ENCODE data around the gene MLN. TPM values are rescaled to one million over a fixed set of nuclear protein-coding genes. Genes with fewer than 3 reads are reported as not detected.

The MLN gene
- total and polyA plus RNA-seq, 2 experiments from 2014 or later = not detected

GRCh38 chr6:33790379-33790778, 13.4 kb downstream of the MLN start:
- Histone ChIP-seq H3K36me3 (ENCODE audit: insufficient read depth) (no peaks in the 10 kb centered on the region), H3K27me3 (ENCODE audit: insufficient read depth) (no peaks in the 10 kb centered on the region; the same call in 1 of the 2 replicates), H3F3A (replicated peaks; ENCODE audit: low read depth) (peaks cover 20% of the 10 kb centered on the region; the same call in 1 of the 2 replicates), H3K4me2 (no peak overlapping the region), H3K9me2 (ENCODE audit: insufficient read depth) (peaks cover 4% of the 10 kb centered on the region; the same call in 1 of the 2 replicates), H3K27ac (ENCODE audit: low read depth) (no peak overlapping the region), H3K4me3 (no peak overlapping the region), H2AFZ (no peak overlapping the region), H4K20me1 (replicated peaks; ENCODE audit: insufficient read depth) (0 out of 2 replicates have a peak, but pooled peaks cover 3% of the 10 kb centered on the region), H3K4me1 (ENCODE audit: insufficient read depth) (peaks cover 70% of the 10 kb centered on the region), H3K79me2 (replicated peaks; ENCODE audit: insufficient read depth) (peaks cover 30% of the 10 kb centered on the region)
- H3K4me1 Mint-ChIP-seq = peaks cover 86% of the 10 kb centered on the region
- no peak overlapping the region for H3K27ac Mint-ChIP-seq
- ATAC-seq (no peak), DNase-seq (ENCODE audit: low spot score) (no peak)
- TF ChIP-seq STAT1 (IDR thresholded peaks at IDR 0.05; ENCODE audit: unreplicated experiment) (no peak), ZNF462 (CRISPR knock-in tag; IDR thresholded peaks at IDR 0.05) (no peak), ZNF114 (CRISPR knock-in tag; IDR thresholded peaks at IDR 0.05) (no peak), NANOG (IDR thresholded peaks at IDR 0.05; ENCODE audit: borderline replicate concordance) (no peak)
- peaks cover 10% of the 10 kb centered on the region for H3K27me3 Mint-ChIP-seq (ENCODE audit: insufficient read depth, low read depth, poor library complexity)
- H3K4me3 Mint-ChIP-seq = no peak overlapping the region; the same call in 2 of the 3 replicates
- no peaks in the 10 kb centered on the region for H3K9me3 Mint-ChIP-seq
- H3K36me3 Mint-ChIP-seq (ENCODE audit: low read depth) = peaks cover 8% of the 10 kb centered on the region; the same call in 2 of the 3 replicates

GRCh38 chr6:33789550-33789895, 14.3 kb downstream of the MLN start:
- H3F3A ChIP-seq (replicated peaks; ENCODE audit: low read depth) = peaks cover 13% of the 10 kb centered on the region; the same call in 1 of the 2 replicates
- peak overlapping the region; percentile 51; the same call in 1 of the 2 replicates for H3K27ac ChIP-seq (ENCODE audit: low read depth)
- H3K4me1 ChIP-seq (ENCODE audit: insufficient read depth) = peaks cover 67% of the 10 kb centered on the region
- peaks cover 11% of the 10 kb centered on the region; the same call in 1 of the 2 replicates for H4K20me1 ChIP-seq (replicated peaks; ENCODE audit: insufficient read depth)
- H3K4me2 ChIP-seq = peak overlapping the region; percentile 82
- H3K27ac Mint-ChIP-seq = peak overlapping the region; percentile 92
- TF ChIP-seq ZNF462 (CRISPR knock-in tag; IDR thresholded peaks at IDR 0.05) (no peak), ZNF114 (CRISPR knock-in tag; IDR thresholded peaks at IDR 0.05) (no peak), ZNF331 (CRISPR knock-in tag; IDR thresholded peaks at IDR 0.05; ENCODE audit: low read depth) (no peak)
- H3K79me2 ChIP-seq (replicated peaks; ENCODE audit: insufficient read depth) = peaks cover 37% of the 10 kb centered on the region
- peak overlapping the region; percentile 86 for H3K4me3 ChIP-seq
- DNase-seq (ENCODE audit: low spot score) (no peak), ATAC-seq (no peak)
- H2AFZ ChIP-seq = peak overlapping the region; percentile 89; the same call in 1 of the 2 replicates
- H3K9me2 ChIP-seq (ENCODE audit: insufficient read depth) = peaks cover 4% of the 10 kb centered on the region; the same call in 1 of the 2 replicates
- peaks cover 16% of the 10 kb centered on the region; the same call in 2 of the 3 replicates for H3K36me3 Mint-ChIP-seq (ENCODE audit: low read depth)
- no peaks in the 10 kb centered on the region for H3K9me3 Mint-ChIP-seq
- H3K36me3 ChIP-seq (ENCODE audit: insufficient read depth) = no peaks in the 10 kb centered on the region
- H3K27me3 ChIP-seq (ENCODE audit: insufficient read depth) = no peaks in the 10 kb centered on the region; the same call in 1 of the 2 replicates
- H3K27me3 Mint-ChIP-seq (ENCODE audit: insufficient read depth, low read depth, poor library complexity) = peaks cover 10% of the 10 kb centered on the region
- H3K4me3 Mint-ChIP-seq = peak overlapping the region; percentile 70
- peaks cover 86% of the 10 kb centered on the region for H3K4me1 Mint-ChIP-seq
